ENCODE data around the gene NEAT1.

The NEAT1 gene

GRCh38 chr11:65390099-65390941 is 32.3 kb upstream of the NEAT1 start:
- no peak for DNase-seq

GRCh38 chr11:65390996-65391395 is 31.6 kb upstream of the NEAT1 start:
- DNase-seq, result no peak

- no peak for DNase-seq
Measured at GRCh38 chr11:65392186-65392829, 30.3 kb upstream of the NEAT1 start.

- no peak for DNase-seq
Measured at GRCh38 chr11:65392899-65393298, 29.7 kb upstream of the NEAT1 start.

- no peak for DNase-seq
Measured at GRCh38 chr11:65393513-65394079, 29.0 kb upstream of the NEAT1 start.

- no peak for DNase-seq
Measured at GRCh38 chr11:65394125-65394536, 28.5 kb upstream of the NEAT1 start.

GRCh38 chr11:65395961-65396530 is 26.6 kb upstream of the NEAT1 start:
- no peak for DNase-seq

- no peak for DNase-seq
Measured at GRCh38 chr11:65396769-65397745, 25.5 kb upstream of the NEAT1 start.

- DNase-seq, result no peak
Measured at GRCh38 chr11:65398362-65398910, 24.2 kb upstream of the NEAT1 start.

- no peak for DNase-seq
Measured at GRCh38 chr11:65399249-65399648, 23.3 kb upstream of the NEAT1 start.

GRCh38 chr11:65399845-65400244 is 22.8 kb upstream of the NEAT1 start:
- no peak for DNase-seq

- no peak for DNase-seq
Measured at GRCh38 chr11:65400307-65401072, 22.1 kb upstream of the NEAT1 start.

- DNase-seq, result no peak
Measured at GRCh38 chr11:65401073-65401802, 21.4 kb upstream of the NEAT1 start.

GRCh38 chr11:65401803-65402248 is 20.8 kb upstream of the NEAT1 start:
- no peak for DNase-seq

GRCh38 chr11:65402790-65403189 is 19.8 kb upstream of the NEAT1 start:
- DNase-seq, result no peak

- no peak for DNase-seq
Measured at GRCh38 chr11:65403607-65404121, 18.9 kb upstream of the NEAT1 start.

GRCh38 chr11:65404210-65404609 is 18.4 kb upstream of the NEAT1 start:
- no peak for DNase-seq

GRCh38 chr11:65404638-65405339 is 17.8 kb upstream of the NEAT1 start:
- DNase-seq, result no peak

- no peak for DNase-seq
Measured at GRCh38 chr11:65410936-65411680, 11.5 kb upstream of the NEAT1 start.
